Measurements from ENCODE around the gene CCDC187. TPM values are rescaled to one million over a fixed set of nuclear protein-coding genes. Genes with fewer than 3 reads are reported as not detected.
A peak's percentile ranks its signal among the peaks of the same experiment; 100 is the strongest.

Gene CCDC187
- total RNA-seq, 6 experiments from 2014 or later: 0.09 to 0.80 (median 0.62) TPM; not detected in 3

- no peak overlapping the region for H3K27ac ChIP-seq
- H3K9me3 ChIP-seq: no peaks in the 10 kb centered on the region
- H3K4me1 ChIP-seq: no peaks in the 10 kb centered on the region
- ATAC-seq: no peak
- WGBS (ENCODE audit: insufficient coverage, low coverage, low lambda C conversion rate, missing lambda C conversion rate): 78% methylated on average over 1 of the region's 4 CpGs
- no peaks in the 10 kb centered on the region for H3K36me3 ChIP-seq
- H3K4me3 ChIP-seq: no peak overlapping the region
- no peak for TF ChIP-seq CTCF (IDR thresholded peaks at IDR 0.05)
- TF ChIP-seq POLR2A (IDR thresholded peaks at IDR 0.05): no peak
- intact Hi-C loops (cut with DNase I): no loop called here
- DNase-seq: no peak
- no peaks in the 10 kb centered on the region for H3K27me3 ChIP-seq
These were observed 3.4 kb upstream of the CCDC187 start for GRCh38 chr9:136307215-136307750.

- H3K27ac ChIP-seq: no peak overlapping the region
- DNase-seq: no peak
- H3K9me3 ChIP-seq: no peaks in the 10 kb centered on the region
- intact Hi-C loops (cut with DNase I): no loop called here
- no peaks in the 10 kb centered on the region for H3K36me3 ChIP-seq
- no peaks in the 10 kb centered on the region for H3K27me3 ChIP-seq
- no peaks in the 10 kb centered on the region for H3K4me1 ChIP-seq
- ATAC-seq: peak in 2 of 4 donors; percentile 14 to 25
- no peak overlapping the region for H3K4me3 ChIP-seq
- 47% methylated on average over 9 of the region's 34 CpGs for WGBS (ENCODE audit: insufficient coverage, low coverage, low lambda C conversion rate, missing lambda C conversion rate)
- TF ChIP-seq POLR2A (IDR thresholded peaks at IDR 0.05): no peak
- no peak for TF ChIP-seq CTCF (IDR thresholded peaks at IDR 0.05)
These were observed 2.6 kb upstream of the CCDC187 start for GRCh38 chr9:136306211-136307208.

- WGBS (ENCODE audit: insufficient coverage, low coverage, low lambda C conversion rate, missing lambda C conversion rate): 63% methylated on average over 8 of the region's 18 CpGs
- Histone ChIP-seq H3K36me3 (no peaks in the 10 kb centered on the region), H3K27ac (no peak overlapping the region), H3K9me3 (no peaks in the 10 kb centered on the region), H3K4me3 (no peak overlapping the region), H3K27me3 (no peaks in the 10 kb centered on the region), H3K4me1 (no peaks in the 10 kb centered on the region)
- ATAC-seq (peak in 2 of 4 donors; percentile 14 to 16), DNase-seq (no peak)
- TF ChIP-seq CTCF (IDR thresholded peaks at IDR 0.05) (no peak), POLR2A (IDR thresholded peaks at IDR 0.05) (no peak)
- intact Hi-C loops (cut with DNase I): no loop called here
These were observed 1.9 kb upstream of the CCDC187 start for GRCh38 chr9:136305804-136306203.

GRCh38 chr9:136304981-136305380 lies 1.1 kb upstream of the CCDC187 start:
- 60% methylated on average over 2 of the region's 13 CpGs for WGBS (ENCODE audit: insufficient coverage, low coverage, low lambda C conversion rate, missing lambda C conversion rate)
- intact Hi-C loops (cut with DNase I): no loop called here
- H3K9me3 ChIP-seq: no peaks in the 10 kb centered on the region
- no peaks in the 10 kb centered on the region for H3K4me1 ChIP-seq
- no peaks in the 10 kb centered on the region for H3K36me3 ChIP-seq
- no peak overlapping the region for H3K27ac ChIP-seq
- H3K27me3 ChIP-seq: no peaks in the 10 kb centered on the region
- H3K4me3 ChIP-seq: no peak overlapping the region
- TF ChIP-seq CTCF (IDR thresholded peaks at IDR 0.05): no peak
- ATAC-seq: peak in 2 of 4 donors; percentile 12 to 49
- no peak for DNase-seq

All from right lobe of liver (tissue), 6 donors.